Fibroblast of skin of abdomen (primary cell): ENCODE data around the gene DLGAP1.
A peak's percentile ranks its signal among the peaks of the same experiment; 100 is the strongest.
"Not testable (repeated sequence)": the region's sequence is repeated elsewhere in the genome, so short reads cannot be mapped to it uniquely, and the experiment has no call there.

Source experiments
- DNase-seq: peaks from one replicate; pipeline ENCODE4 v3.0.0-alpha.2; 2013

Gene DLGAP1

GRCh38 chr18:3486512-3486911, 968.6 kb downstream of the DLGAP1 start:
- DNase-seq: no peak

GRCh38 chr18:3485153-3486149, 969.7 kb downstream of the DLGAP1 start:
- no peak for DNase-seq

DNA sequence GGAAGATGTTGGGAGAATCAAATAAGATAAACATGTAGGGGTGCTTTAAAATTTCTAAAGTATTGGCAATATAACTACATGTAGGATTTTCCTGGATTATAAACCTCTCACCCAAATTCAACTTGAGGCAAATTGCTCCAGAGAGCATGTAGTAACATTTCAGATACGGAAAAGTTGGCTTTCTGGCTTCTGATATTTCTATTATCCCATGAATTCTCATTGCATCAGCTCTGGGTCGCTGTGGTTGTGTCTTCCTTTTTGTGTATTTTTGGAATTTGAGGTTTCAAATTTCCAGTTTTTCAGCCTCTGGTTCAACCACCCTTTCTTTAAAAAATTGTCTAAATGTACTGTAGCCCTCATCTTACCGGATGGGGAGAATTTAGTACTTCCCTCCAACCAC, 972.8 kb downstream of the DLGAP1 start:
- DNase-seq: no peak

DNA sequence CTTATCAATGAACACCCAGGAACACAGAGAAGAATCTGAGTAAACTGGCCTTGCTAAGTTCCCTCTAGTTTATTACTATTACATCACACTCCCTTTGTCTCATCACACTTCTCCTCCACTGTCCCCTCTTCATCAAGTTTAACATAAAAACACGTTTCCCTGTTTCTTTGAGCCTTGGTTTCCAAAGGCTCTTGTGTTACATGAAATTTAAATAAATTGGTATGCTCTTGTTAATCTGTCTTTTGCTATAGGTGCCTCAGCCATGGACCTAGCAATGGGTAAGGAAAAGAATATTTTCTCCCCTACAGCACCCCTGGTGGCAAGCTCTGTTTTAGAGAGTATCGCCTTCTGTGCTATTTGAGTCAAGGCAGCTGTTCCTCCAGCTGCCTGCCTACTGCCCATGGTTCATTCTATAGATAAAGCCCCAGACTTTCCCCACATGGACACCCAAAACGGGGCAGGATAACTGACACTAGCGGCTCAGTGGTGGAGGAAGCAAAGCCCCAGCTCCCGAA, 973.4 kb downstream of the DLGAP1 start:
- DNase-seq: peak; percentile 32

GRCh38 chr18:3480827-3481573, 974.1 kb downstream of the DLGAP1 start:
- no peak for DNase-seq

- no peak for DNase-seq
Measured at GRCh38 chr18:3479978-3480509, 975.1 kb downstream of the DLGAP1 start.

GRCh38 chr18:3478262-3478978, 976.7 kb downstream of the DLGAP1 start:
- DNase-seq: no peak

- no peak for DNase-seq
Measured at GRCh38 chr18:3472681-3473544, 982.2 kb downstream of the DLGAP1 start.

DNA sequence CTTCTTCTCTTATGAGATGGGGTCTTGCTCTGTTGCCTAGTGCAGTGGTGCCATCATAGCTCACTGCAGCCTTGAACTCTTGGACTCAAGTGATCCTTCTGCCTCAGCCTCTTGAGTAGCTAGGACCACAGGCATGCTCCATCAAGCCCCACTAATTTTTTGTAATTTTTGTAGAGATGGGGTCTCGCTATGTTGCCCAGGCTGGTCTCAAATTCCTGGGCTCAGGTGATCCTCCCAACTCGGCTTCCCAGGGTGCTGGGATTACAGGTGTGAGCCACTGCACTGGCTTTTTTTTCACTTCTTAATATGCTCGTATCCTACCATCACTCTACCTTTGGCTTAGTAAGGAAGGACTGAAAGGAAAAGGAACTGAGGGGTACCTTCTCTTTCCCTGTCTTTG, 983.0 kb downstream of the DLGAP1 start:
- not testable (repeated sequence) for DNase-seq

GRCh38 chr18:3471141-3471648, 983.9 kb downstream of the DLGAP1 start:
- DNase-seq: no peak

GRCh38 chr18:3468833-3469232, 986.3 kb downstream of the DLGAP1 start:
- no peak for DNase-seq

DNA sequence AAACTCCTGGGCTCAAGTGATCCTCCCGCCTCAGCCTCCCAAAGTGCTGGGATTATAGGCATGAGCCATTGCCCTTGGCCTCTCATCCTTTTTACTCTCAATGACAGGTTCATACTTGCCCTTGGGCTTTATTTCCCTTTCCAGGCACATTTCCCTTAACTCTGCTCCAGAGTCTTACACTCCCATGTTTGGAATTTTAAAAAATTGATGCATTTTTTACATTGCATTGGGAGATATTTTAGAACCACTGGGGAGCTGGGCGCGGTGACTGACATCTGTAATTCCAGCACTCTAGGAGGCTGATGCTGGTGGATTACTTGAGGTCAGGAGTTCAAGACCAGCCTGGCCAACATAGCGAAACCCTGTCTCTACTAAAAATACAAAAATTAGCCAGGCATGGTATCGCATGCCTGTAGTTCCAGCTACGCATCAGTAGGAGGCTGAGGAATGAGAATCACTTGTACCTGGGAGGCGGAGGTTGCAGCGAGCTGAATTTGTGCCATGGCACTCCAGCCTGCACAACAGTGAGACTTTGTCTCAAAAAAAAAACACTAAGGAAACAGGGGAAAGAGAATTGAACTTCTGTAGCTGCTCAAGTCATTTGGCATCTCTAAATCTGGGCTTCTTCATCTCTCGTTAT, 986.9 kb downstream of the DLGAP1 start:
- DNase-seq: no peak

GRCh38 chr18:3466872-3467271, 988.2 kb downstream of the DLGAP1 start:
- DNase-seq: no peak

DNA sequence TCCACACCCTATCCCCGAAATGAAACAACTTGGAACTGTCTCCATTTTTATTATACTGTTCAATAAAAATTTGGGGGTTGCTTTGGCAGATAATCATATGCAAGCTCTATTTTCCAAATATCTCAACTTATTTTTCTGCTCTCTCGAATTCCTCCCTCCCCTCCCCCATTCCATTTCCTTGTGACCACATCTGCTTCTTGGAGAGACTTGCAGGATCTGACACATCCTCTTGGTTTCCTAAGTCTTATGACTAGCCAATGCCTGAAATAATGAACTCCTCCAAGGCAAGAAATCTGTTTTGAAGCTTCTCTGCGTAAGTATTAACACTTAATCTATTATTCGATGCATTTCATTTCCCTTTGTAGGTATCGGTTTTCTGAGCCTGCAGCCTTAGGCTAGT, 989.1 kb downstream of the DLGAP1 start:
- DNase-seq: peak; percentile 88

GRCh38 chr18:3463051-3463450, 992.1 kb downstream of the DLGAP1 start:
- DNase-seq: peak; percentile 83

DNA sequence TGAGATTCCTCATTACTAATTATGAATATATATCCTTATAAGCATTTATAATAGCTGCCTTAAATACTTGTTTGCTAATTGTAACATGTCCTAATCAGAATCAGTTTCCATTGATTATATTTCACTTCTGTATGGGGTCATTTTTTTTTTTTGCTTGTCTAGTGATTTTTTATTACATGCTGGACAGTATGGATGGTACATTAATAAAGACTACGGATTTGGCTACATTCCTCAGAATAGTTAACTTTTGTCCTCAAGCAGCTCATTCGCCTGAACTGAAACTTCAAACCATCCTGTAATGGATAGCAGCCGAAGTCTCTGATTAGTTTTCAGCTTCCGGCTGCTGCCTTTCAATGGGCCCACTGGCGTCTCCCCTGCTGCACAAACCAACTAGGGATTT, 993.4 kb downstream of the DLGAP1 start:
- DNase-seq: no peak

DNA sequence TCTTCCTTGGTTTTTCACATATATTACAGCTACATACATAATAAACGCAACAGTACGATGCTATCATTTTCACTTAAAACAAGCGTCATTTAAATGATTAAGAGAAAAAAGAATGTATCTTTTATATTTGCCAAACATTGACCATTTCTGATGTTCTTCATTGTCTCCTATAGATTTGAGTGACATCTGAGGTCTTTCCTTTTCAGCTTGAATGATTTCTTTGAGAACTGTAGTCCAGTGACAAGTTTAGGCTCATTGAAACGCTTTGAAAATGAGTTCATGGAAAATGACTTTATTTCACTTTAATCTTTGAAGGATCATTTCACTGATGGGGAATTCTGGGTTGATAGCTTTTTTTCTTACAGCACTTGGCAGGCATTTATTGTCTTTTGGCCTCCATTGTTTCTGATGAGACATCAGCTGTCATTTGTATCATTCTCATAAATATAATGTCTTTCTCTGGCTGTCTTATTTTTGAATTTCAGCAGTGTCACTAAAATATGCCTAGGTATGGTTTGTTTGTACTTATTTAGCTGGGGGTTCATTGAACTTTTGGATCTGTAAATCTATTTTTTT, 994.2 kb downstream of the DLGAP1 start:
- no peak for DNase-seq

DNA sequence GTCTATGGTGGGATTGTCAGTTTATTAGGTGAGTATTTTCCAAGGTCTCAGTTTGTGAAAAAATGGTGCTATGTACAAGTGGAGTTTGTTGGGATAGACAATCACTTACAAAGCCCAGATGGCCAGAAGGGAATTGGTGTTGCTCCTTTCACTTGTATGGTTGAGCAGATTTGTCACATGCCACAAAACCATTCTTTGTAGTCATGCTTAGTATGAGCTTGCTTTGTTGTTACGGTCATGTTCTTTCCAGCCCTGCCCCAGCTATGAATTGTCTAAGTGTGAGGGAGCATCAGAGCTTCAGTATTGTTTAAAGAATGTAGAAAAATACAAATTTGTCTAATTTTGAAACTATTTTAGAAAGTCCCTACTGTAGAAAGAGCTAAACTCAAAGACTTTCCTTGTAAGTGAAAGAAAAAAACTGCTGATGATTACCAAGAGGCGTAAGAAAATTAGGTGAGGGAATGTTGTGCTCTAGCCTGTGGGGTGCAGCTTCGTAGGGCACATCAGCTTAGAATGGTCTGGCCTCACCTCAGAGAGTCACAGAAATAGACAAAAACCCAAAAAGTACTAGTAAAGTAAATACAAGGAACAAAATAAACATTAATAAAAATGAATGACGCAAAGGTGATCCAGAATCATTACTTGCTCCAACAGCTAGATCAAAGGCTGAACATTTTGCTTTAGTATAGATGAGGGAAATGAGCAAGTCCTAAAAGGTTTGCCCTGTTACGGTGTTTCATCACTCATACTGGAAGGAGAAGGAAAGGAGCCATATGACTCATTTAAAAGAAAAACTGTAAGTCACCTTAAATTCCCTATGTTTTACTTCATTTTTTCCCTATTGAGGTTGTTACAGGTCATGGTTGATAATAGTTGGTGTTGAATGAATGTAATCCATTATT, 995.9 kb downstream of the DLGAP1 start:
- peak; percentile 53 for DNase-seq

- no peak for DNase-seq
Measured at GRCh38 chr18:3458378-3458777, 996.7 kb downstream of the DLGAP1 start.
